D341Med (cell line): ENCODE results near the gene RGP1.
A peak's percentile ranks its signal among the peaks of the same experiment; 100 is the strongest.

Experiments used
- DNase-seq: peaks from one replicate; pipeline ENCODE4 v3.0.0; 2012; ENCODE audit warnings: low spot score

Gene RGP1

DNA sequence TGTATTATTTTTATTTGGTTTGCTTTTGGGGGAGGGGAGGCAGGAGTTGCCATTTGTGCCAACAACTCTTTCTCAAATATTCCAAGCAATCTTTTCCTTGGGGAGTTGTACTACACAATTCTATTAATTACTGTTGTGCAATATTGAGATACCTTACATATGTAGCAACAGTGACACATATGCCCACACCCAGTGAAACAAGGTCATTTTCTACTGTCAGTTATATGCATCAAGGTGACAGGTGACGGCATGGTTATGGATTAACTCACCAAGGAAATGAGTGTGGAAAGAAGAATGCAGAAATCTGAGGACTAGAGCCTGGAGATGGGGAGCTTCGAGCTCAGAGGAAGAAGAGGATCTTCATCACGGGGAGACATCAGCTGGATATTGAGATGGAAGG, 22.9 kb downstream of the RGP1 start:
- DNase-seq, result no peak

GRCh38 chr9:35774907-35775635, 26.0 kb downstream of the RGP1 start:
- DNase-seq, result no peak

DNA sequence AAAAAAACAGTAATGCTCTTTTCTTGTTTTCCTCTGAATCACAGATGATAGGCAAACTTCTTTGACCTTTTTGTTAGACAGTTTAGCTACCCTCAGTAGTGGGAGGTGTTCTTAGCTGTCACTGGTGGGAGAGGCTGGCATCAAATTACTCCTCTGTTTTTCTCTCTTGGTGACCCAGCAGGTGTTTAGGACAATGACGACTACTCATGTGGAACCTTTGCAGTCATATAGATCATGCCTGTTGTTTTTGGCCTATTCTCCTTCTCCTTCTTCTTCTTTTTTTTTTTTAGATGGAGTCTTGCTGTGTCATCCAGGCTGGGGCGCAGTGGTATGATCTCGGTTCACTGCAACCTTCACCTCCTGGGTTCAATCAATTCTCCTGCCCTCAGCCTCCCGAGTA, 26.9 kb downstream of the RGP1 start:
- DNase-seq, result no peak

- no peak for DNase-seq
Measured at GRCh38 chr9:35778496-35778895, 29.4 kb downstream of the RGP1 start.

DNA sequence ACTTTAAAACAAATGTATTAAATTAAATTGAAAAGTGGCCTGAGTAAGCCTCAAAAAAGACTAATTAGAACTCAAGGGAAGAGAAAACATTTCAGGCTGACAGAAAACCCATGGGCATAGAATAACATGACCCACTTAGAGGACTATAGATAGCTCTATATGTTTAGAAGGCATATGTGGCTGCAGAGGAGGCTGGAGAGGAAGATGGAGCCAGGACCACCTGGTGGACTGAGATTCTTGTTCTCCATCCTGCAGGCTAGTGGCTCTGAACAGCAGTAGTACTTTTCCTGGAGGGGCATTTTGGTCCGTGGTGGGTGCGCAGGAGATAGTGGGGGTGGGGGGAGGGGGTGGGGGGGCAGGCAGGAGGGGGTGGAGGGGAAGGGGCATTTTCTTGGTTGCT, 32.0 kb downstream of the RGP1 start:
- DNase-seq, result no peak

DNA sequence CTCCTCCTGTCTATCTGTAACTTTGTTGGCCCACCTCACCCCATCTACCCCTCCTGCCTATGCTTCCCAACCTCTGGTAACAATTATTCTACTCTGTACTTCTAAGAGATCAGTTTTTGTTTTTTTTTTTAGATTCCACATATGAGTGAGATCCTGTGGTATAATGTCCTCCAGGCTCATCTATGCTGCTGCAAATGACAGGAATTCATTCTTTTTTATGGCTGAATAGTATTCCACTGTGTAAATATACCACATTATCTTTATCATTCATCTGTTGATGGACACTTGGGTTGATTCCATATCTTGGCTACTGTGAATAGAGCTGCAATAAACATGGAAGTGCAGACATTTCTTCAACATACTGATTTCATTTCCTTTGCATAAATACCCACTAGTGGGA, 34.3 kb downstream of the RGP1 start:
- DNase-seq, result no peak

DNA sequence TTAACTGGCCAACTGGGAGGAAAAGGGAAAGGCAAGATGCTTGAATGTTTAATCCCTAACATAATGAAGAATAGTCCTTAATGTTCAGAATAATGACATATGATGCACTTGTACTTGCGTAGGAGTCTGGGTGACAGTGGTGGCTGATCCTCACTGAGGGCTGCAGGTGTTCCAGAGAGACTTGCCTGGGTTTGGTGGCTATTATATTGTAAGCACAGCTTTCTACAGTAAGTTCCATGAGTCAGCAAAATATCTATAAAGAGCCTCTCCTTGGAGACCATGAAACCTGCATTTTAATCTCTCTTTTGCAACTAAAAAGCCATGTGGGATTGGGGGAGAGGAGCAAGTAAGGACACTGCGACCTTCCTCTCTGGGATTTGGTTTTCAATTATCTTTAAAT, 40.5 kb downstream of the RGP1 start:
- no peak for DNase-seq

DNA sequence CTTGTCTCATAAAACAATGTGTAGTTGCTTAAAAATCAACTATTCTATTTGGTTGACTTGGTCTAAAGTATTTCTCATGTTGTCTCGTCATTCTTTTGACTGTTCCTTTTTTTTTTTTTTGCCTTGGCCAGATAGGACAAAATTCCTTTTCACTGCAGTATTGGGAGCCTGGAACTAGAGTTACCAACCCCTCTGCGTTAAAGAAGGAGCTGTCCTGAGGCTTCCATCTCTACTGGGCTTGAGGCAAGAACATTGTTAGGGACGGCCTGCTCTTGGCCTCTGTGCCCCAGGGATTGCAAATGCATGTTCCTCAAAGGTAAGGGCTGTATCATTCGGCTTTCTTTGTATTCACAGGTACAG, 40.9 kb downstream of the RGP1 start:
- no peak for DNase-seq

DNA sequence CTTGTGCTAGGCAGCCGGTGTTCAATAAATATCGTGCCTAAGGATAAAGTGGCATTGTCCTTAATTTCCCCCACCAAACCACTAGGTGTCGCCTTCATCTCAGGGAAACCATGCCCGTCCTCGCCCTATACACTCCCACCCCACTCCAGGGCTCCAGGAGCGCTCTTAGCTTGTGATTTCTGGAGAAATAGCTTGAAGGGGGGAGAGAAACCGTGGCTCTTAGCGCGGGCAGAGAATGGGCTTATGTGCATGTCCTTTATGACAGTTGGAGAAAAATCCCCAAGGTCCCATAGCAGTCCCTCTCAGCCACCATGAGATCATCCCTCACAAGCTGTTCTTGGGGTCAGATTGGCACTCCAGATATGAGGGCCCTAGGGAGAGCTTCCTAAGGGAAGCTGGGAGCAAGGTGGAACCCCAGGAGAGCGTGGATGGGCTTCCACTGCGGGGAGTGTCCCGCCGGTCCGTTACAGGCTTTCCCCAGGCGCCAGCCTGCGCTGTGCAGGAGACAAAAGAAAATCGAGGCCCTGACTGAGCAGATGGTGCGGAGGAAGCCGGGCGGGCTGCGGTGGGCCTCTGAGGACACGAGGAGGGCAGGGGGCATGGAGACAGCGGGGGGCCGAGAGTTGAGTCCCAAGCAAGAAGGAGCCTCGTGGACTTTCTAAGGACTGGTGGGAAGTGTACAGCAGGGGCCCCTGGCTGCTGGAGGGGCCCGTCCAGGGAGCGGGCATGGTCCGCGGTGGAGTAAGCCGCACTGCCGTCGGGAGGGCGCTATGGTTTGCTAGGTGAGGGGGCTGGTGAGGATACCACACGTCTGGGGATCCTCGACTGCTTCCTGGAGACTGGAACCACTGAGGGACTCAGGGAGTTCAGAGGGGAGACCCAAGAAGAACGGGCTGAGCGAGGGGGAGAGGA, 41.6 kb downstream of the RGP1 start:
- DNase-seq, result peak; percentile 90

DNA sequence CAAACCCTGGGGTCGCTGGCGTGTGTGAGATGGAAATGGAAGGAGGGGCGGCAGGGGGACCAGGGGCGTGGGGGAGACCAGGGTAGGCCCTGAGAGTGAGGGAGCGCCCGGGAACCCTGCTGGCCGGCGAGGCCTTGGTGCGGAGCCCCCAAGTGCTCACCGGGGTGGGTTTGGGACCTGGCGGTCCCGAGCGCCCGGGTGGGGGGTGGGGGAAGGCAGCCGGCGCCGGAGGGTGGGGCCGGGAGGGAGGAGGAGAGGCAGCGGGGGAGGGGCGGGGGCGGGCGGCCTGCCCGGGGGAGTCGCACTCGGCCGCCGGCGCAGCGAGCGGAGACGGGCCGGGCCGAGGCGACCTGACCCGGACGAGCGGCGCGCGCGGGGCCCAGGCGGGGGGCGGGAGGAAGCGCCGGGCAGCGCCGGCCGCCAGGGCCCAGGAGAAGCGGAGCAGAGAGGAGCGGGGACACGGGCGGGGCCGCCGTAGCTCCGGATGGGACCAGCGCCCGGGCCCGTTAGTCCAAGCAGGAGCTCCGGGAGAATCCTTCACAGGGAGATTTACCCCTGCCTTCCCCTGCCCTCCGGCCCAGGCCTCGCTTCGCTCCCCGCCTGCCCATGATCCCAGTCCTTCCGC, 42.3 kb downstream of the RGP1 start, which contains the start of gene NPR2:
NPR2 (plus strand) TSS at position 295 of the 625 bp plus-strand sequence. CDS start 818 bp downstream, outside the sequence.
- DNase-seq, result no peak

DNA sequence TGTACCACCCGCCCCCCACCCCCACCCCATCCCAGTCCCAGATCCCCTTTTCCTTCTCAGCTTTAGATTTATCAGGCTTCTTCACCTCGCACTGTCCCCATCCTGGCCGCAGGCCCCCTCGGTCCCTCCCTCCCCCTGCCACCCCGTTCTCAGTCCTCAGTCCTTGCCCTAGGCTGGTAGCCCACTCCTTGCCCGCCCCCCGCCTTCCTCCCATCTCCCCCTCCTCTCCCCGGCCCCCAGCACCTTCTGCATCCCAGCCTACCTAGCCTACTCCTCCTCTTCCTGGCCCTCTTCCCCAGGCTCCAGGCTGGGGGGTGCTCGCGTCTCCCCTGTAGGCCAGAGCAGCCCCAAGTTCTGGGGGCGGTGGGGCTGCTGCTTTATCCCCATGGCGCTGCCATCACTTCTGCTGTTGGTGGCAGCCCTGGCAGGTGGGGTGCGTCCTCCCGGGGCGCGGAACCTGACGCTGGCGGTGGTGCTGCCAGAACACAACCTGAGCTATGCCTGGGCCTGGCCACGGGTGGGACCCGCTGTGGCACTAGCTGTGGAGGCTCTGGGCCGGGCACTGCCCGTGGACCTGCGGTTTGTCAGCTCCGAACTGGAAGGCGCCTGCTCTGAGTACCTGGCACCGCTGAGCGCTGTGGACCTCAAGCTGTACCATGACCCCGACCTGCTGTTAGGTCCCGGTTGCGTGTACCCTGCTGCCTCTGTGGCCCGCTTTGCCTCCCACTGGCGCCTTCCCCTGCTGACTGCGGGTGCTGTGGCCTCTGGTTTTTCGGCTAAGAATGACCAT, 43.1 kb downstream of the RGP1 start:
- no peak for DNase-seq

GRCh38 chr9:35792826-35793225, 43.7 kb downstream of the RGP1 start:
- DNase-seq, result no peak

DNA sequence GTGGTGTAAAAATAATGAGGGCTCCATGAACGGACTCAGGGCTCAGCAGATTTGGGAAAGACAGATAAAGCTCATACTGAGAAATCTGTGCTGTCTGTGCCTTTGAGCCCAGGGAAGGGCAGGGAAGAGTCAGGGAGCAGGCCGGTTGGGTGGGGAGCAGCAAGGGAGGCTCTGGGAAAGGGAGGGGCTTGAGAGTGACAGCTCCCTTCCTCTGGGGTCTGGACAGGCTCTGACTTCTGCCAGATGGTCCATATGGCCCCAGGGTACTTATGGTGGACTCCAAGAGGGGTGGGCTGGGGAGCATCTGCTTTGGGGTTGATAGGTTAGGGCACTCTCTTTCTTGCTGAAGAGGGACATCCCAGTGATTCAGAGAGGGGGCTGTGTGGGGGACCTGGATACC, 44.4 kb downstream of the RGP1 start:
- no peak for DNase-seq

DNA sequence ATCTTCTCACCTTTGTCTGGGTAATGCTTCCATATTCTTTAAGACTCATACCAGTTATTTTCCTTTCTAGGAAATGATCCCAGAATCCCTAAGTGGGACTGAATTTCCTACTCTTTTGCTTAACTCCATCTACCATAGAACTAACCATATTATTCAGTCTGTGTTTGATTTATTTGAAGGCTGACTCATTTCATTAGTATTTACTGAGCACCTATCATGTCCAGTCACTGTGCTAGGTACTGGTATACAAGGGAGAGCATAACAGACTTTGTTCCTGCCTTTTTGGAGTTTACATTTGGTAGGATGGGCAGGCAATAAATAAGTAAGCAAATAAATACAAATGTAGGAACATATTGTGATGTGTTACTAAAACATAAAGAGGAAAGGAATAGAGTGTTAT, 46.6 kb downstream of the RGP1 start:
- no peak for DNase-seq

GRCh38 chr9:35797311-35798109, 48.4 kb downstream of the RGP1 start:
- DNase-seq, result no peak

DNA sequence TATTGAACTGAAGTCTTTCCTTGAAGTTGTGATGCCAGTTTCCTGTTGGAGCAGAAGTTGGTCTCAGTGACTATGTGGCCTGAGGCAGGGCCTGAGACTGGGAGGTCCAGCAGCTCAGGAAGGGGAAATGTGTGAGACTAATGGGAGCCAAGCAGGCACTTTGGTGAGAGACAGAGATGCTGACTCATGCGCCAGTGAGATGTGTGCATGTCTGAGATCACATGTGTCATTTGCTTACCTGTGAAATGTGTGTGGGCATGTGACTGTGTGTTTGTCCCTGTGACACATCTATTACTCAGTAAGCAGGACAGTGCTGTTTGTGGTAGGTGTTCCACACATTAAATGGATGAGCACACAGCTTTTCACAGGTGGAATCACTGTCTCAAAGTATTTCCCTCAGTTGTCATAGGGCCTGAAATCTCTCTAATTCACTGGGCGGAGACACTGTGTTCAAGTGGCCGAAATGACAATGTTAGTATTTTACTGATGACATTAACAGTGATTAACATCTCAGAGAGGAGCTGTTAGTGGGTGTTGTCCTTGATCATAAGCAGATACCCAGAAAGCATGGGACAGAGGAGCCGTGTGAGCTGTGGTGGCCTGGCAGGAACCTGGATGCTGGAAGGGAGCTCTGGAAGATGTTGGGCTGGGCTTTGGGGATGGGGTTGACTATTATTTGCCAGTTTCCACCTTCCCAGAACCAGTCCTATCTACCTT, 49.7 kb downstream of the RGP1 start:
- DNase-seq, result no peak

DNA sequence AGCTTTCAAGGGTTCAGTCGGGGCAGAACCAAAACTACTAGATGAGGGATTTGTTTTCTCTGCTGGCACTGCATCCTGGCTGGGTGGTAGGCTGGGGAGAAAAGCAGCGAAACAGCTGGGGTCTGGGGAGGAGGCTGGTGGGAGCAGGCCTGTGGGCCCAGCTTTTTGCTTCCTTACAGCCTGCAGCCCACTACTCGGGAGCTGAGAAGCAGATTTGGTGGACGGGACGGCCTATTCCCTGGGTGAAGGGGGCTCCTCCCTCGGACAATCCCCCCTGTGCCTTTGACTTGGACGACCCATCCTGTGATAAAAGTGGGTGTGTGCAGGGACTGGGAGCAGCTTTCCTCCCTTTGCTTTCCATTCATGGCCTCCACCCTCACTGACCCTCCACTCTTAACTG, 51.4 kb downstream of the RGP1 start:
- DNase-seq, result no peak

DNA sequence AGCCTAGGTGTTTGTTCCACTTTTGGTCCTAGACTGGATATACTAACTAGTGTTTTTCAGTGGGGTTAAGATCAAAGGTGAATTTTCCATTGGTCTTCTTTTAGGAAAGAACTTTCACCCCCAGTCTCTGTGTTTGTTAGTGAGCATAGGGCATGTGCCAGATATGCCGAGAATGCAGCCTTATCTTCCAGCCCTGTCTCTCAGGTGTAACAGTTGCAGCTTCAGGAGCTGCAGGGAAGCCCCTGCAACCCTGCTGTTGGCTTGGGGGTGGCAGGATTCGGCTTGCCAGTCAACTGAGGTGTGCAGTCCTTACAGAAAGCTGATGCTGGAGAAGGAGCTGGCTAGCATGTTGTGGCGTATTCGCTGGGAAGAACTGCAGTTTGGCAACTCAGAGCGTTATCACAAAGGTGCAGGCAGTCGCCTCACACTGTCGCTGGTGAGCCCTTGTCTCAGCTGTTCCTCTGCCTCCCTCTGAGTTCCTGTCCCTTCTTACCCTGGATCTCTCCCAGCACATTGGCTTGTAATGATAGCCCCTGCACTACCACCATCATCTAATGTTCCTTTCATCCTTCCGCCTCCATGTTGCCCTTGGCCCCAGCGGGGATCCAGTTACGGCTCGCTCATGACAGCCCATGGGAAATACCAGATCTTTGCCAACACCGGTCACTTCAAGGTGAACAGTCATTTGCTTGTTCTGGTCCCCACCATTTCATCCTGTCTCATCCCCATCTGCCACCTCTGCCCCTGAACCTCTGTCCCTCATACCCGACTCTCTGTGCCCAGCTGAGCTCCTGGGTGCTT, 52.4 kb downstream of the RGP1 start:
- no peak for DNase-seq

GRCh38 chr9:35806101-35806500, 57.0 kb downstream of the RGP1 start:
- no peak for DNase-seq
